ENCODE results near the gene BTBD2. TPM values are rescaled to one million over a fixed set of nuclear protein-coding genes. Genes with fewer than 3 reads are reported as not detected.

BTBD2 gene
- total RNA-seq, 2 donors from 2014 or later: 54.8 to 55.9 TPM

DNA sequence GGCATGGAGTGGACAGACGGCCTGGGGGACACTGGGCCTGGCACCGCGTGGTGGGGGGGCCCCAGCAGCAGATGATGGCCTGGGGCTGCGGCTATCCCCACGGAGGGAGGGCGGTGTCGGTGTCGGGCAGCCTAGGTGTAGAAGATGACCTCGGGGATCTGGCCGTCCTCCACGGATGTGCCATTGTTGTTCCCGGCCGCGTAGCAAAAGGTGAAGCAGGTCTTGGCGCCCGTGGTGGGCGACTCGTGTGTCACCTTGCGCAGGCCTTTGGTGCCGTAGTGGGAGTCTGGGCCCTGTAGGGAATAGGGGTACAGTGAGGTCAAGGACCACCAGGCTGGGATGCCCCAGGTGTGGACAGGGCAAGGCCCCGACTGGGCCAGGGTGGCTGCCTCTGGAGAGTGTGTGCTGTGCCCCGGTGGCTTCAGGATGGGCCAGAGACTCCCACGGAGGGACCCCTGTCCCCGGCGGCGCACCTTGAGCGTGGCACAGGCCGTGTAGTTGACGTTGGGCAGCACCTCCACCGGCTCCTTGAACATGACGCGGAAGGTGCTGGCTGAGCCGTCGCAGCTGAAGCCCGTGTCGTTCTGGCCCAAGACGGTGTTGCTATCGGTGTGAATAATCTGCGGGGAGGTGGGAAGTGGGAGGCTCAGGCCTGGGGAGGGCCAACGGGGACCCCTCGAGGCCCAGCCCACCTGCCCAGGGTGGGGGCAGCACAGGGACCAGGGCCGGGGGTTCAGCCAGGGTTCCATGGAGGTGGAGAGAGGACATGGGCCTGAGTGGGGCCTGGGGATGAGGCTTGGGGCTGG lies 29.0 kb downstream of the BTBD2 start:
- H3K4me3 ChIP-seq: no peak overlapping the region
- no peaks in the 10 kb centered on the region for H3K4me1 ChIP-seq
- DNase-seq (ENCODE audit: low spot score): no peak
- no peaks in the 10 kb centered on the region for H3K27me3 ChIP-seq
- H3K36me3 ChIP-seq: peaks cover 72% of the 10 kb centered on the region
- H3K27ac ChIP-seq: no peak overlapping the region
- TF ChIP-seq, protein P1, sequence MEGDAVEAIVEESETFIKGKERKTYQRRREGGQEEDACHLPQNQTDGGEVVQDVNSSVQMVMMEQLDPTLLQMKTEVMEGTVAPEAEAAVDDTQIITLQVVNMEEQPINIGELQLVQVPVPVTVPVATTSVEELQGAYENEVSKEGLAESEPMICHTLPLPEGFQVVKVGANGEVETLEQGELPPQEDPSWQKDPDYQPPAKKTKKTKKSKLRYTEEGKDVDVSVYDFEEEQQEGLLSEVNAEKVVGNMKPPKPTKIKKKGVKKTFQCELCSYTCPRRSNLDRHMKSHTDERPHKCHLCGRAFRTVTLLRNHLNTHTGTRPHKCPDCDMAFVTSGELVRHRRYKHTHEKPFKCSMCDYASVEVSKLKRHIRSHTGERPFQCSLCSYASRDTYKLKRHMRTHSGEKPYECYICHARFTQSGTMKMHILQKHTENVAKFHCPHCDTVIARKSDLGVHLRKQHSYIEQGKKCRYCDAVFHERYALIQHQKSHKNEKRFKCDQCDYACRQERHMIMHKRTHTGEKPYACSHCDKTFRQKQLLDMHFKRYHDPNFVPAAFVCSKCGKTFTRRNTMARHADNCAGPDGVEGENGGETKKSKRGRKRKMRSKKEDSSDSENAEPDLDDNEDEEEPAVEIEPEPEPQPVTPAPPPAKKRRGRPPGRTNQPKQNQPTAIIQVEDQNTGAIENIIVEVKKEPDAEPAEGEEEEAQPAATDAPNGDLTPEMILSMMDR (IDR thresholded peaks at IDR 0.05): no peak
- no peaks in the 10 kb centered on the region for H3K9me3 ChIP-seq

DNA sequence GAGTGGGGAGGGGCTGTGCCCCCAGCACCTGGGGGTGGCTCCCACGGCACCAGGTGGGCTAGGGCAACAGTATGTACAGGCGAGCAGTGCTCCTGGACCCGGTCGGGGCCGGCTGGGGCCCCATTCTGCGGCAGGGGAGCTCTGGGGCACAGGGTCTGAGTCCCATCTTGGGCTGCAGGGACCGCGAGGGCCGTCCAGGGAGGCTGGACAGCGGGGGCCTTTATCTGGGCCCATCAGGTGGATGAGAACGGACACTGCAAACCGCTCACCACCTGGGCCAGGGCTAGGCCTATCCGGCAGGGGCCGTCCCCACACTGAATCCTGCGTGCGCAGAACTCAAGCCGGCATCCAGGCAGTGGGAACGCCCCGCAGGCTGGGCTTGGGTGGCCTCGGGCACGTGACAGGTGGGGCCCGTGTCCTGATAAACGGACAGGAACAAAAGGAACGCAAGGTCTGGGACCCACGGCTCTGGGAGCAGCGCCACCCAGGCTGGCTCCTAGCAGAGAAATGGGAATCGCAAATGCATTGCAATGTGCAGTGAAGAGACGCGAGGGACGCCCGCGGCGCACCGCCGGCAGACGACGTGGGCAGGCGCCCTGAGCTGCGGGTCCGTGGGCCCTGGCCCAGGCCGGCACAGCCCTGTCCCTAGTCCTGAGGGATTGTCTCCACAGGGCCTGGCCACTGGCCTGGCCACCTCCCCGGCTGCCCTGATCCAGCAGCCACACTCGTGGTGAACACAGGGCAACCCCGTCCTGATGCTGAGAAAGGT lies 29.7 kb downstream of the BTBD2 start:
- no peak overlapping the region for H3K27ac ChIP-seq
- DNase-seq (ENCODE audit: low spot score): no peak
- no peak overlapping the region for H3K4me3 ChIP-seq
- H3K27me3 ChIP-seq: no peaks in the 10 kb centered on the region
- no peaks in the 10 kb centered on the region for H3K4me1 ChIP-seq
- no peaks in the 10 kb centered on the region for H3K9me3 ChIP-seq
- TF ChIP-seq, protein P1 (IDR thresholded peaks at IDR 0.05): no peak
- H3K36me3 ChIP-seq: peaks cover 72% of the 10 kb centered on the region

DNA sequence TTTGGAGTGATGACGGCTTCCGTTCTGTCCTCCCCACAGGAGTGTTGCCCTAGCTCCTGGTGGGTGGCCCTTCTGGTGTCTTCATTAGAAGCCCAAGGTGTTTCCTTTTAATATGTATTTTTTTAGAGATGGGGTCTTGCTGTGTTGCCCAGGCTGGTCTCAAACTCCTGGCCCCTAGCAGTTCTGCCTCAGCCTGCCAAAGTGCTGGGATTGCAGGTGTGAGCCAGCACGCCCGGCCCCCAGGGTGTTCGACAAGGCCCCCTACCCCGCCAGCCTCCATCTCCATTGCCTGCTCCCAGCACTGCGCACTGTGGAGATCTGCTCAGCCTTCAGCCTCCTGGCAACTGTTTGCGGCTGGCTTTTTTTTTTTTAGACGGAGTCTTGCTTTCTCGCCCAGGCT lies 31.2 kb downstream of the BTBD2 start:
- TF ChIP-seq, protein P1 (IDR thresholded peaks at IDR 0.05): no peak
- Histone ChIP-seq H3K27ac (no peak overlapping the region), H3K4me1 (no peaks in the 10 kb centered on the region), H3K9me3 (no peaks in the 10 kb centered on the region), H3K36me3 (peaks cover 72% of the 10 kb centered on the region), H3K27me3 (no peaks in the 10 kb centered on the region), H3K4me3 (no peak overlapping the region)
- no peak for DNase-seq (ENCODE audit: low spot score)

DNA sequence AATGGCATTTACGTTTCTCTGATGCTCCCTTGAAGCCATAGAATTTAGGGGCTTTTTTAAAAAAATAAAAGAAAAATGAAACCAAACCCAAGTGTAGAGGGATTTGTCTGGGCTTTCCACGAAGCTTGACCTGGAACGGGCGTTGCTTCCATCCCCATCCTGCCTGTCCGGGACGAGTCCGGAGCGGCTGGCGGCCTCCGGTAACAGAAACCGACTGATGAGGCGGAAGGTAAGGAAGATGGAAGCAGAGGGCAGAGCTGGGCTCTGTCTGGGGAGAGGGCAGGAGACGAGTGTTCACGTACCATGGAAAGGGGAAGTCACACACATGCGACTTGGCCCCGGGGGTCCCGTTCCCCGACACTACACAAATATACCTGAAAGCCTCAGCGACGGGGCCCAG lies 34.3 kb downstream of the BTBD2 start:
- no peak for DNase-seq (ENCODE audit: low spot score)

DNA sequence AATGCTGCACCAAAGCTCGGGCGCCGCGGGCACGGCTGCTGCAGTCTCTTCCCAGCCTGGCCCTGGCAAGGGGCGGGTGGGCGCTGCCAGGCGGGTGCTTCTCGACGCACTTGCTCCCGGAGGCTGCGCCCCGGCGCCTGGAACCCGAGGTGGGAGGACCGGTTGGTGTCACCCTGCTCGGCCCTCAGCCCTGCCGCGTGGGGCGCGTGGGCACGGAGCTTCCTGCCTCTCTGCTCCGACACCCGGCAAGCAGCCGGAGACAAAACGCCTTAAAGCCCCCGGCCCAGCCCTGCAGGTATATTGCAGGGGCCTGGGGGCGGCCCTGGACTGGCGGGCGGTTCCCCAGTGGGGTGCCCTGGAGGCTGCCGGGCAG lies 34.7 kb downstream of the BTBD2 start:
- peaks cover 46% of the 10 kb centered on the region for H3K36me3 ChIP-seq
- H3K4me1 ChIP-seq: no peaks in the 10 kb centered on the region
- H3K27me3 ChIP-seq: no peaks in the 10 kb centered on the region
- no peaks in the 10 kb centered on the region for H3K9me3 ChIP-seq
- TF ChIP-seq, protein P1 (IDR thresholded peaks at IDR 0.05): no peak
- no peak for DNase-seq (ENCODE audit: low spot score)
- no peak overlapping the region for H3K4me3 ChIP-seq
- no peak overlapping the region for H3K27ac ChIP-seq

More for the DNA sequence above, 34.3 kb downstream of the BTBD2 start:
- Histone ChIP-seq H3K36me3 (peaks cover 51% of the 10 kb centered on the region), H3K27me3 (no peaks in the 10 kb centered on the region), H3K4me3 (no peak overlapping the region), H3K9me3 (no peaks in the 10 kb centered on the region), H3K27ac (no peak overlapping the region), H3K4me1 (no peaks in the 10 kb centered on the region)
- TF ChIP-seq, protein P1 (IDR thresholded peaks at IDR 0.05): no peak

Measured in right atrium auricular region (tissue), 2 donors.